K562 (cell line): ENCODE data around the gene CHCHD10. TPM values are rescaled to one million over a fixed set of nuclear protein-coding genes. Genes with fewer than 3 reads are reported as not detected.

Experiments used
- ATAC-seq: fragments of 200-7000 bp; cut with Tn5 transposase; 3 replicates; pipeline ENCODE4 v1.9.1; 2020; ENCODE audit warnings: moderate library complexity
- BruUV-seq: library from RNA; stranded (reverse); fragments of 400-500 nt; replicated peaks from 2 replicates; lab custom pipeline; 2021; lab: Mats Ljungman, UMichigan
- CTCF ChIA-PET: fragments of 300-600 bp; formaldehyde crosslinking; extraction: SDS; loops from one replicate; lab custom pipeline; 2021; ENCODE audit warnings: low intra/inter-chr PET ratio; lab: Yijun Ruan, JAX
- POLR2A ChIA-PET: fragments of 300-600, 350-650 bp; sonication (Branson Sonifier 250); formaldehyde crosslinking; extraction: SDS; loops from one replicate; lab custom pipeline; 2021; ENCODE audit warnings: antibody characterized with exemption, inconsistent platforms; lab: Yijun Ruan, JAX
- DNase-seq, 4 experiments: peaks; one replicate each; pipeline versions ENCODE4 v3.0.0 to v3.0.0-alpha.2; 2011 to 2018; ENCODE audit warnings: low spot score in 3 of 4, mixed read lengths in 3 of 4; ENCODE audit errors: extremely low read depth in 1 of 4
- FAIRE-seq: peaks from 2 replicates; lab custom pipeline; 2011; peaks lifted over from hg19 to GRCh38; lab: Jason Lieb, UNC
- H2AFZ ChIP-seq: 2 replicates; pipeline ENCODE4 v1.6.0; 2011; ENCODE audit warnings: low read depth, low read length, control low read depth, inconsistent platforms
- H3K27ac ChIP-seq: fragments of 200-600 bp; 3 replicates; pipeline ENCODE4 v1.8.0; 2011; ENCODE audit warnings: low read depth, mild to moderate bottlenecking, control low read depth, inconsistent platforms, low read length, moderate library complexity, mixed read lengths; ENCODE audit errors: extremely low read depth
- H3K27me3 ChIP-seq, 2 experiments: fragments of 300-600 bp in 1 of 2; 2 replicates in 1 of 2; 3 replicates in 1 of 2; pipeline versions ENCODE4 v1.6.0 to v1.8.0; 2011; ENCODE audit warnings: inconsistent platforms in 2 of 2, low read length in 2 of 2, mild to moderate bottlenecking in 1 of 2, mixed read lengths in 1 of 2, moderate library complexity in 1 of 2; ENCODE audit not compliant: control insufficient read depth in 2 of 2, insufficient read depth in 2 of 2
- H3K36me3 ChIP-seq: fragments of 300-600 bp; 3 replicates; pipeline ENCODE4 v1.8.0; 2011; ENCODE audit warnings: mild to moderate bottlenecking, low read length, inconsistent platforms; ENCODE audit not compliant: control insufficient read depth, insufficient read depth
- H3K4me1 ChIP-seq, 2 experiments: fragments of 200-600 bp in 1 of 2; replicated peaks in 1 of 2; 2 replicates in 1 of 2; 3 replicates in 1 of 2; pipeline versions ENCODE4 v1.5.1 to v1.8.0; 2011; ENCODE audit warnings: inconsistent platforms in 2 of 2, low read length in 2 of 2, mild to moderate bottlenecking in 1 of 2, mixed read lengths in 1 of 2, moderate library complexity in 1 of 2; ENCODE audit not compliant: control insufficient read depth in 2 of 2, insufficient read depth in 2 of 2
- H3K4me2 ChIP-seq: 2 replicates; pipeline ENCODE4 v1.6.1; 2011; ENCODE audit warnings: low read length, control low read depth, inconsistent platforms, mixed read lengths; ENCODE audit not compliant: insufficient read depth
- H3K4me3 ChIP-seq: fragments of 200-600 bp; sonication (generic), shearing (Covaris generic); 2 replicates; pipeline ENCODE4 v1.5.1; 2016; ENCODE audit warnings: control low read depth, inconsistent platforms
- H3K79me2 ChIP-seq: fragments of 200-600 bp; 3 replicates; pipeline ENCODE4 v1.8.0; 2011; ENCODE audit warnings: low read length, inconsistent platforms; ENCODE audit not compliant: control insufficient read depth, insufficient read depth
- H3K9ac ChIP-seq, 2 experiments: 2 replicates each; pipeline versions ENCODE4 v1.6.0 to v1.6.1; 2011; ENCODE audit warnings: low read depth in 2 of 2, low read length in 2 of 2, control low read depth in 1 of 2, inconsistent platforms in 1 of 2, mild to moderate bottlenecking in 1 of 2, mixed read lengths in 1 of 2; ENCODE audit not compliant: insufficient read depth in 1 of 2
- H3K9me1 ChIP-seq: one replicate; pipeline ENCODE4 v1.6.0; 2011; ENCODE audit warnings: inconsistent platforms, mild to moderate bottlenecking, low read length, moderate library complexity; ENCODE audit not compliant: control insufficient read depth, insufficient read depth
- H3K9me3 ChIP-seq: replicated peaks from 2 replicates; pipeline ENCODE4 v1.5.1; 2011; ENCODE audit warnings: low read depth, low read length, inconsistent platforms; ENCODE audit not compliant: control insufficient read depth, insufficient read depth
- H4K20me1 ChIP-seq: replicated peaks from 2 replicates; pipeline ENCODE4 v1.6.1; 2011; ENCODE audit warnings: low read length, inconsistent platforms, mixed read lengths; ENCODE audit not compliant: control insufficient read depth, insufficient read depth
- ARID2 ChIP-seq: fragments of 450-650 bp; IDR thresholded peaks from 2 replicates; pipeline ENCODE4 v1.6.1; 2017; ENCODE audit warnings: antibody characterized with exemption, mild to moderate bottlenecking
- CBX5 ChIP-seq: IDR thresholded peaks from 2 replicates; pipeline ENCODE4 v1.6.1; 2014; ENCODE audit warnings: low read depth, borderline replicate concordance
- CCAR2 ChIP-seq: fragments of 200-400 bp; formaldehyde crosslinking; IDR thresholded peaks from 2 replicates; pipeline ENCODE4 v1.6.1; 2017; ENCODE audit warnings: mild to moderate bottlenecking, low read depth, low read length
- EWSR1 ChIP-seq: fragments of 450-650 bp; IDR thresholded peaks from 2 replicates; pipeline ENCODE4 v1.6.1; 2018; ENCODE audit warnings: borderline replicate concordance, mild to moderate bottlenecking, low read depth, moderate library complexity; ENCODE audit not compliant: partially characterized antibody
- GTF2E2 ChIP-seq: fragments of 200-800 bp; sonication (Bioruptor generic); IDR thresholded peaks from 2 replicates; pipeline ENCODE4 v1.6.1; 2016; ENCODE audit warnings: missing genetic modification characterization, missing compliant biosample characterization
- HINFP ChIP-seq: fragments of 450-650 bp; conservative IDR thresholded peaks from 2 replicates; pipeline ENCODE4 v1.6.1; 2016; ENCODE audit warnings: missing genetic modification characterization, low read depth, mild to moderate bottlenecking, control low read depth, missing compliant biosample characterization
- HMG20B ChIP-seq: fragments of 250-450 bp; sonication (Bioruptor Pico); IDR thresholded peaks from 2 replicates; pipeline ENCODE4 v1.5.0; 2021; ENCODE audit warnings: mild to moderate bottlenecking
- JUN ChIP-seq, 2 experiments: sonication (generic) in 1 of 2; formaldehyde crosslinking in 1 of 2; IDR thresholded peaks; 2 replicates each; pipeline versions ENCODE4 v1.6.1 to v1.8.0; 2012 to 2022; ENCODE audit warnings: borderline replicate concordance in 2 of 2, mild to moderate bottlenecking in 2 of 2, improper control_type of control experiment in 1 of 2, low read depth in 1 of 2, low read length in 1 of 2, missing genetic modification reagents in 1 of 2
- KDM1A ChIP-seq, 2 experiments: fragments of 450-650 bp; IDR thresholded peaks; 2 replicates each; pipeline ENCODE4 v1.6.1; 2016; ENCODE audit warnings: mild to moderate bottlenecking in 2 of 2
- RBFOX2 ChIP-seq: fragments of 200-400 bp; formaldehyde crosslinking; IDR thresholded peaks from 2 replicates; pipeline ENCODE4 v1.6.1; 2017; ENCODE audit warnings: low read depth, mild to moderate bottlenecking, low read length, moderate library complexity
- U2AF2 ChIP-seq: fragments of 200-400 bp; formaldehyde crosslinking; optimal IDR thresholded peaks from 2 replicates; pipeline ENCODE3; 2017; ENCODE audit warnings: low read depth, mild to moderate bottlenecking, low read length
- WGBS: fragments of 100-300 bp; shearing (Covaris generic); methylation state at CpG from one replicate; pipeline ENCODE4 v1.1.6; 2016; ENCODE audit warnings: low coverage, mixed read lengths; ENCODE audit not compliant: insufficient coverage; ENCODE audit errors: missing lambda C conversion rate; 5-methylcytosine and 5-hydroxymethylcytosine counted together
- in situ Hi-C: fragments of 300-500 bp; cut with MboI; formaldehyde crosslinking; loops from 4 replicates; pipeline ENCODE4 v1.15.0; 2018; ENCODE audit warnings: inconsistent platforms, mixed read lengths
- intact Hi-C: fragments of 100-400 bp; cut with micrococcal nuclease; formaldehyde crosslinking; loops from 2 replicates; pipeline ENCODE4 v1.14.2; 2022
- polyA plus RNA-seq, 8 experiments: library from polyadenylated mRNA; depleted of rRNA in 4 of 8; stranded (reverse) in 5 of 8; unstranded in 3 of 8; fragments of >200 nt; fragmentation: Nextera tagmentation in 2 of 8; fragmentation: Illumina TruSeq in 1 of 8; extraction: Ambion mirVana in 2 of 8; extraction: Trizol in 1 of 8; gene quantifications; 2 replicates each; pipeline versions ENCODE4 v1.2.1 to v1.2.3, GENCODE V29; 2011 to 2014; ENCODE audit warnings: inconsistent platforms in 1 of 8, missing spikeins in 1 of 8
- total RNA-seq, 7 experiments: library from RNA; depleted of rRNA in 6 of 7; stranded (reverse); fragments of >200 nt in 6 of 7; fragmentation: Illumina TruSeq in 2 of 7; extraction: Trizol in 2 of 7; gene quantifications; 2 replicates each; pipeline versions ENCODE4 v1.2.1 to v1.2.3, GENCODE V29; 2011 to 2021; ENCODE audit warnings: low replicate concordance in 1 of 7
- TF ChIP-seq, protein P1 (sequence below): fragments of 250-450 bp; sonication (Bioruptor Pico); IDR thresholded peaks from 2 replicates; pipeline ENCODE4 v1.5.0; 2021

CHCHD10 gene
- total and polyA plus RNA-seq, 9 of the 15 experiments (the other 6 are each of a cell fraction or from before 2014, with no cell fraction given), result 15.2 to 292 (median 102) TPM

GRCh38 chr22:23784215-23784732 is 16.5 kb upstream of the CHCHD10 start:
- in situ Hi-C loops (no loop called here), intact Hi-C loops (no loop called here)
- no peak overlapping the region for H3K4me2 ChIP-seq
- ChIA-PET POLR2A (interaction anchor here (0.9 to 1.0 kb wide), 2 partner anchors 10 to 19 kb away, joined by 3 read pairs; no protein-coding TSS in a partner anchor), CTCF (no interaction called here)
- DNase-seq, result no peak
- TF ChIP-seq JUN (IDR thresholded peaks at IDR 0.05; ENCODE audit: borderline replicate concordance, low read depth, low read length) (no peak), JUN (CRISPR knock-in tag; IDR thresholded peaks at IDR 0.05; ENCODE audit: borderline replicate concordance) (no peak), KDM1A (IDR thresholded peaks at IDR 0.05) (no peak), EWSR1 (no peak), CCAR2 (no peak), HINFP (tag) (no peak), GTF2E2 (tag) (no peak), HMG20B (CRISPR knock-in tag) (no peak), ARID2 (no peak), RBFOX2 (no peak), U2AF2 (no peak), CBX5 (no peak)
- TF ChIP-seq, protein P1, sequence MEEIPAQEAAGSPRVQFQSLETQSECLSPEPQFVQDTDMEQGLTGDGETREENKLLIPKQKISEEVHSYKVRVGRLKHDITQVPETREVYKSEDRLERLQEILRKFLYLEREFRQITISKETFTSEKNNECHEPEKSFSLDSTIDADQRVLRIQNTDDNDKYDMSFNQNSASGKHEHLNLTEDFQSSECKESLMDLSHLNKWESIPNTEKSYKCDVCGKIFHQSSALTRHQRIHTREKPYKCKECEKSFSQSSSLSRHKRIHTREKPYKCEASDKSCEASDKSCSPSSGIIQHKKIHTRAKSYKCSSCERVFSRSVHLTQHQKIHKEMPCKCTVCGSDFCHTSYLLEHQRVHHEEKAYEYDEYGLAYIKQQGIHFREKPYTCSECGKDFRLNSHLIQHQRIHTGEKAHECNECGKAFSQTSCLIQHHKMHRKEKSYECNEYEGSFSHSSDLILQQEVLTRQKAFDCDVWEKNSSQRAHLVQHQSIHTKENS (CRISPR knock-in tag), result no peak
- ATAC-seq, result no peak
- H3K36me3 ChIP-seq, result peaks cover 6% of the 10 kb centered on the region; the same call in 2 of the 3 replicates
- H3K9me1 ChIP-seq, result no peaks in the 10 kb centered on the region
- FAIRE-seq, result no peak
- no peak overlapping the region for H3K27ac ChIP-seq
- peaks cover 8% of the 10 kb centered on the region for H4K20me1 ChIP-seq
- H3K9me3 ChIP-seq, result no peaks in the 10 kb centered on the region
- H3K27me3 ChIP-seq, result no peaks in the 10 kb centered on the region
- 53% methylated on average over 7 of the region's 8 CpGs for WGBS
- BruUV-seq, result no TSS peak
- H3K4me3 ChIP-seq, result no peak overlapping the region
- H3K4me1 ChIP-seq, result peaks cover 13 to 29% of the 10 kb centered on the region in 2 experiments; a peak in 4 of 5 replicates
- H2AFZ ChIP-seq, result no peak overlapping the region
- peak overlapping the region in 1 of 2 experiments; percentile 64; a peak in 1 of 4 replicates for H3K9ac ChIP-seq
- H3K79me2 ChIP-seq, result peaks cover 21% of the 10 kb centered on the region
